Measurements from ENCODE around the gene OR10H2.
A peak's percentile ranks its signal among the peaks of the same experiment; 100 is the strongest.
"Not testable (repeated sequence)": the region's sequence is repeated elsewhere in the genome, so short reads cannot be mapped to it uniquely, and the experiment has no call there.

OR10H2 gene

DNA sequence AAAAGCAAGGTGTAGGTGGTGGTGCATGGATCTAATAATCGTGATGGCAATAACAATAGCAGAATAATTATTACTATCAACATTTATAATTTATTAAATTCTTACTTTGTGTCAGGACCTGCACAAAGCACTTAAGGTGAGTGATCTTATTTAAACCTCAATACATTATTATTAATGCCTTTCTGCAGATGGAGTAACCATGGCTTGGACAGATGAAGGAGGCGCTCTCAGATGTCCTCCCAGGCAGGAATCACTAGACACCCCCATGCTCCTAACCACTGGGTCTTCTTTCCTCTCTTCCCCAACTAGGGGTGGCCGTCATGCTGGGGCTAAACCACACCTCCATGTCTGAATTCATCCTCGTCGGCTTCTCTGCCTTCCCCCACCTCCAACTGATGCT is at the start of gene OR10H2:
TSS of gene OR10H2 (plus strand) at position 301 of the 400 bp plus-strand sequence. CDS start at position 321, 20 bp downstream.
- no peak within 1 kb of the TSS for H3K4me3 Mint-ChIP-seq
- no peaks in the 10 kb centered on the region for H3K9me3 Mint-ChIP-seq
- DNase-seq (no peak), ATAC-seq (no peak)
- peaks cover 3% of the 10 kb centered on the region for H3K4me1 Mint-ChIP-seq
- peak within 1 kb of the TSS; percentile 16 to 17 for H3K27ac Mint-ChIP-seq
- H3K27me3 Mint-ChIP-seq: peaks cover 53% of the 10 kb centered on the region

DNA sequence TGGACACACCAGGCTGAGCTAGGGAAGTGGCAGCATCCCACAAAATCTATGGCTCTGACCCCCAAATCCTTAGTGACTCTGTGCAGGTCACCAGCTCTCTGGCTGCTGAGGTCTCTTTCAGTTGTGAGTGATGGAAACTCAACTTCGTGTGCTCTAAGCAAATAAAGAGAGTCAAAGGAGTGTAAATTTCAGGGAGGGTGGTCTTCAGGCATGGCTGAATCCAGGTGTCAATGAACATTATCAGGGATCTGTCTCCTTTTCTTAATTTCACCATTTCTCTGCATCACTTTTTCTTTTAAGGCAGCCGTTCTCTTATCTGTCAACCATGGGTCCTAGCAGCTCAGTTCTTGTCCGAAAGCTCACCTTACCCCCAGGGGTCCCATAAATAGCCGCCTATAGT is 48.7 kb upstream of the OR10H2 start:
- no peak for ATAC-seq

GRCh38 chr19:15679865-15680264 is 48.0 kb upstream of the OR10H2 start:
- H3K4me1 Mint-ChIP-seq, DNase-seq, H3K27ac Mint-ChIP-seq, H3K4me3 Mint-ChIP-seq, ATAC-seq: not testable (repeated sequence)
- H3K9me3 Mint-ChIP-seq: peaks cover 14 to 19% of the 10 kb centered on the region in 2 donors
- peaks cover 10% of the 10 kb centered on the region for H3K27me3 Mint-ChIP-seq

More for the DNA sequence above, 48.7 kb upstream of the OR10H2 start:
- Mint-ChIP-seq H3K9me3 (peaks cover 13 to 15% of the 10 kb centered on the region in 2 donors), H3K27ac (no peak overlapping the region), H3K4me3 (no peak overlapping the region), H3K4me1 (no peaks in the 10 kb centered on the region), H3K27me3 (peaks cover 3% of the 10 kb centered on the region)
- no peak for DNase-seq

DNA sequence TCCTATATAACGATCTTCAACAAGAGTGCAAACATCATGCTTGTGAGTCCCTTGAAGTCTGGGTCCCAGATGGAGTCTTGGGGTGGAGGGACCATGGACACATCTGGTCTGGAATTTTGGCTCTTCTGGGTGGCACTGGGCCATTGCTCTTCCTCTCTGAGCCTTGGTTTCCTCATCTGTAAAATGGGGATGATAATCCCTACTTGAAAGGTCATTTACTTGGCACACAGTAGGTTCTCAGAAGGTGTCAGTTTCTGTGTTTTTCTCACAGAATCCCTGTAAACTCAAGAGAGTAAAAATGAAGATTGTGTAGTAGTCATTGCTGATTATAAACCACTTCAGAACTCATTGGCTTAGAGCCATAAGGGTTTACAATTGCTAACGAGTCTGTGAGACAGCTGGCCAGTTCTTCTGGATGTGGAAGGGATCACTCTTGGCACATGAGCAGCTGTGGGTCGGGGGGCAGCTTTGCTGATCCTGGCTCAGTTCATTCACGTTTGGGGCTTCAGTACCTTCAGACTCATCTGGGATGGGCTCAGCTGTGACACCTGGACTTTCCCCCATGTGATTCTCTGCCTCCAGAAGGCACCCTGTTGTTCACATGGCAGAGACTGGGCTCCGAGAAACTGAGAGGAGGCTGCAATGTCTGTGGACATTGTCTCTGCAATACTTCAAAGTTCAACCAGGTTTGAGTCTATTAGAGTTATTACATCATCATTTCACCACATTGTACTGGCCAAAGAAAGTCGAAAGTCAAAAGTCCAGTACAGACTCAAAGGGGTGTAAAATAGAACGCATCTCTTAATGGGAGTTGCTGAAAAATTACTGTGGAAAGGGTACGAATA is 47.1 kb upstream of the OR10H2 start:
- ATAC-seq (no peak), DNase-seq (no peak)
- peaks cover 13% of the 10 kb centered on the region for H3K27me3 Mint-ChIP-seq
- peaks cover 14 to 19% of the 10 kb centered on the region in 2 donors for H3K9me3 Mint-ChIP-seq
- H3K4me3 Mint-ChIP-seq: no peak overlapping the region
- no peaks in the 10 kb centered on the region for H3K4me1 Mint-ChIP-seq
- peak overlapping the region in 1 of 2 donors; percentile 9 for H3K27ac Mint-ChIP-seq

- Mint-ChIP-seq H3K4me3 (no peak overlapping the region), H3K4me1 (no peaks in the 10 kb centered on the region), H3K9me3 (peaks cover 5 to 6% of the 10 kb centered on the region in 2 donors), H3K27me3 (peaks cover 31% of the 10 kb centered on the region), H3K27ac (no peak overlapping the region)
- ATAC-seq (no peak), DNase-seq (no peak)
Measured at GRCh38 chr19:15683411-15683810, 44.4 kb upstream of the OR10H2 start.

DNA sequence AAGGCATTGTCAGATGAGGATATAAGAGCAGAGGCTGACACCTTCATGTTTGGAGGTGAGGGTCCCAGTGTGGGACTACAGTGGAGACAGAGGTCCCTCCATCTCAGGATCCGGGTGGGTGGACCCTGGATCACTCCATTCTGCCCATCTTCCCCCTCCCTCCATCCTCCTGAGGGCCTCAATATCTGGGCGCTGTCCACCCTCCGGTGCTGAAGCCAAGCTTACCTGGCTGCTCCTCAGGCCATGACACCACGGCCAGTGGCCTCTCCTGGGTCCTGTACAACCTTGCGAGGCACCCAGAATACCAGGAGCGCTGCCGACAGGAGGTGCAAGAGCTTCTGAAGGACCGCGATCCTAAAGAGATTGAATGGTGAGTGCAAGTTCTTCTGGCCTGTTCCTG is 43.0 kb upstream of the OR10H2 start:
- Mint-ChIP-seq H3K27ac (no peak overlapping the region), H3K4me1 (no peaks in the 10 kb centered on the region), H3K27me3 (peaks cover 34% of the 10 kb centered on the region), H3K4me3 (no peak overlapping the region), H3K9me3 (peaks cover 5 to 6% of the 10 kb centered on the region in 2 donors)
- DNase-seq (no peak), ATAC-seq (no peak)

- Mint-ChIP-seq H3K4me1 (no peaks in the 10 kb centered on the region), H3K4me3 (no peak overlapping the region), H3K27ac (no peak overlapping the region), H3K9me3 (no peaks in the 10 kb centered on the region), H3K27me3 (peaks cover 36% of the 10 kb centered on the region)
- no peak for ATAC-seq
- DNase-seq: no peak
Measured at GRCh38 chr19:15696654-15697194, 31.1 kb upstream of the OR10H2 start.

- Mint-ChIP-seq H3K9me3 (no peaks in the 10 kb centered on the region), H3K4me1 (no peaks in the 10 kb centered on the region), H3K27ac (no peak overlapping the region), H3K27me3 (peaks cover 39% of the 10 kb centered on the region), H3K4me3 (no peak overlapping the region)
- peak; percentile 9 for ATAC-seq
- no peak for DNase-seq
Measured at GRCh38 chr19:15701757-15702533, 25.9 kb upstream of the OR10H2 start.

GRCh38 chr19:15702534-15702930 is 25.3 kb upstream of the OR10H2 start:
- H3K27me3 Mint-ChIP-seq: peaks cover 33% of the 10 kb centered on the region

GRCh38 chr19:15714638-15715037 is 13.2 kb upstream of the OR10H2 start:
- Mint-ChIP-seq H3K4me3 (no peak overlapping the region), H3K27me3 (peaks cover 31% of the 10 kb centered on the region), H3K4me1 (no peaks in the 10 kb centered on the region), H3K9me3 (peaks cover 0 to 7% of the 10 kb centered on the region in 2 donors), H3K27ac (no peak overlapping the region)
- DNase-seq (no peak), ATAC-seq (no peak)

More at GRCh38 chr19:15702534-15702930, 25.3 kb upstream of the OR10H2 start:
- H3K4me1 Mint-ChIP-seq: no peaks in the 10 kb centered on the region
- no peak overlapping the region for H3K4me3 Mint-ChIP-seq
- no peaks in the 10 kb centered on the region for H3K9me3 Mint-ChIP-seq
- peak in 1 of 2 donors; percentile 13 for DNase-seq
- no peak overlapping the region for H3K27ac Mint-ChIP-seq
- ATAC-seq: peak; percentile 18

DNA sequence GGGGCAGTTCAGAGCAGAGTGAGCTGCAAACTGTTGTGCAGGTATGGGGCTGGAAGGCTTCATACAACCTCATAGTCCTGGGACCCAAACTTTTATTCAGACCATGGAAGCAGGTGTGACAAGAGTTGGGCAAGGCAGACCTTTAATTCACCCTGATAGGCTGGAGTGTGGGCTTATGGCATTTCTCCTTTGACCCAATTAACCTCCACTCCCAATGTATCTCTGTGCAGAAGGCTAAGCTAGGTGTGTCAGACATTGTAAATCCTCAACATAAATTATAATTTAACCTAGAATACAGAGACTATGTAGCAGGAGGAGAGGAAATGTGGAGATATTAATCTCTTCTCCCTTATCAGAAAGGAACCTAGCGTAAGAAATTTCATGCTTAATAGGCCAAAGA is 12.2 kb upstream of the OR10H2 start:
- Mint-ChIP-seq H3K4me1 (no peaks in the 10 kb centered on the region), H3K4me3 (no peak overlapping the region), H3K27ac (no peak overlapping the region), H3K9me3 (peaks cover 0 to 7% of the 10 kb centered on the region in 2 donors), H3K27me3 (peaks cover 24% of the 10 kb centered on the region)
- ATAC-seq: no peak
- DNase-seq: no peak

GRCh38 chr19:15717809-15718208 is 10.0 kb upstream of the OR10H2 start:
- Mint-ChIP-seq H3K4me3 (no peak overlapping the region), H3K27me3 (peaks cover 44% of the 10 kb centered on the region), H3K27ac (no peak overlapping the region), H3K4me1 (peaks cover 3% of the 10 kb centered on the region), H3K9me3 (peaks cover 0 to 7% of the 10 kb centered on the region in 2 donors)
- ATAC-seq: no peak
- DNase-seq: no peak

- no peak overlapping the region for H3K4me3 Mint-ChIP-seq
- H3K27ac Mint-ChIP-seq: no peak overlapping the region
Measured at GRCh38 chr19:15721268-15721667, 6.6 kb upstream of the OR10H2 start.

GRCh38 chr19:15722956-15723355 is 4.9 kb upstream of the OR10H2 start:
- Mint-ChIP-seq H3K4me3 (no peak overlapping the region), H3K27ac (no peak overlapping the region), H3K27me3 (peaks cover 70% of the 10 kb centered on the region), H3K4me1 (peaks cover 5% of the 10 kb centered on the region), H3K9me3 (peaks cover 0 to under 1% of the 10 kb centered on the region in 2 donors)
- ATAC-seq (no peak), DNase-seq (no peak)

More at GRCh38 chr19:15721268-15721667, 6.6 kb upstream of the OR10H2 start:
- ATAC-seq (no peak), DNase-seq (no peak)
- Mint-ChIP-seq H3K4me1 (peaks cover 5% of the 10 kb centered on the region), H3K9me3 (peaks cover 0 to 7% of the 10 kb centered on the region in 2 donors), H3K27me3 (peaks cover 73% of the 10 kb centered on the region)

GRCh38 chr19:15730538-15730937 is 2.7 kb downstream of the OR10H2 start:
- H3K4me1 Mint-ChIP-seq: no peaks in the 10 kb centered on the region
- no peaks in the 10 kb centered on the region for H3K9me3 Mint-ChIP-seq
- no peak for ATAC-seq
- DNase-seq: no peak
- H3K27me3 Mint-ChIP-seq: peaks cover 29% of the 10 kb centered on the region
- H3K4me3 Mint-ChIP-seq: no peak overlapping the region
- no peak overlapping the region for H3K27ac Mint-ChIP-seq

Measured in stimulated activated naive CD8-positive, alpha-beta T cell treated with anti-CD3 and anti-CD28 coated beads, Interleukin-15, amount 100 ng/mL, for 72 hours (primary cell).